ENCODE measurements around the gene ZNF57.
"Not testable (repeated sequence)": the region's sequence is repeated elsewhere in the genome, so short reads cannot be mapped to it uniquely, and the experiment has no call there.

Gene ZNF57

GRCh38 chr19:2902590-2903218 lies 2.0 kb downstream of the ZNF57 start:
- no peak for DNase-seq

GRCh38 chr19:2903326-2903725 lies 2.6 kb downstream of the ZNF57 start:
- not testable (repeated sequence) for DNase-seq

- DNase-seq, result no peak
Observed at GRCh38 chr19:2905918-2906519, 5.3 kb downstream of the ZNF57 start.

GRCh38 chr19:2906631-2907195 lies 6.0 kb downstream of the ZNF57 start:
- no peak for DNase-seq

GRCh38 chr19:2912306-2912705 lies 11.6 kb downstream of the ZNF57 start:
- DNase-seq, result no peak

- DNase-seq, result no peak
Observed at GRCh38 chr19:2917275-2918184, 16.8 kb downstream of the ZNF57 start.

GRCh38 chr19:2922987-2923386 lies 22.3 kb downstream of the ZNF57 start:
- no peak for DNase-seq

- no peak for DNase-seq
Observed at GRCh38 chr19:2923510-2923909, 22.8 kb downstream of the ZNF57 start.

GRCh38 chr19:2926341-2927031 lies 25.8 kb downstream of the ZNF57 start:
- DNase-seq, result no peak

GRCh38 chr19:2927032-2927430 lies 26.3 kb downstream of the ZNF57 start:
- DNase-seq, result no peak

- no peak for DNase-seq
Observed at GRCh38 chr19:2933490-2933910, 32.8 kb downstream of the ZNF57 start.

GRCh38 chr19:2935863-2936262 lies 35.1 kb downstream of the ZNF57 start:
- not testable (repeated sequence) for DNase-seq

GRCh38 chr19:2942928-2943640 lies 42.4 kb downstream of the ZNF57 start:
- no peak for DNase-seq

- DNase-seq, result no peak
Observed at GRCh38 chr19:2944403-2944774, 43.7 kb downstream of the ZNF57 start.

- peak; percentile 99 for DNase-seq
Observed at GRCh38 chr19:2944775-2945574, 44.2 kb downstream of the ZNF57 start, which contains the start of gene ZNF77. Gene ZNF77, minus strand, starts transcription at chr19:2944971. Its CDS starts 131 bp downstream, at chr19:2944840.

GRCh38 chr19:2945575-2946184 lies 45.0 kb downstream of the ZNF57 start:
- DNase-seq, result no peak

GRCh38 chr19:2949939-2950285 lies 49.2 kb downstream of the ZNF57 start:
- no peak for DNase-seq

- peak; percentile 100 for DNase-seq
Observed at GRCh38 chr19:2950286-2951124, 49.8 kb downstream of the ZNF57 start.

GRCh38 chr19:2952953-2953481 lies 52.3 kb downstream of the ZNF57 start:
- DNase-seq, result no peak

GRCh38 chr19:2957160-2957559 lies 56.4 kb downstream of the ZNF57 start:
- DNase-seq, result no peak

Measured in activated naive CD4-positive, alpha-beta T cell treated with anti-CD3 and anti-CD28 coated beads, Interleukin-2, amount 50 U/mL, for 16 hours (primary cell).